K562 (cell line): ENCODE measurements around the gene ALOX12B. TPM values are rescaled to one million over a fixed set of nuclear protein-coding genes. Genes with fewer than 3 reads are reported as not detected.

Experiments
- ATAC-seq: fragments of 200-7000 bp; cut with Tn5 transposase; 3 replicates; pipeline ENCODE4 v1.9.1; 2020; ENCODE audit warnings: moderate library complexity
- BruUV-seq: library from RNA; stranded (reverse); fragments of 400-500 nt; replicated peaks from 2 replicates; lab custom pipeline; 2021; lab: Mats Ljungman, UMichigan
- CTCF ChIA-PET: fragments of 300-600 bp; formaldehyde crosslinking; extraction: SDS; loops from one replicate; lab custom pipeline; 2021; ENCODE audit warnings: low intra/inter-chr PET ratio; lab: Yijun Ruan, JAX
- POLR2A ChIA-PET: fragments of 300-600, 350-650 bp; sonication (Branson Sonifier 250); formaldehyde crosslinking; extraction: SDS; loops from one replicate; lab custom pipeline; 2021; ENCODE audit warnings: antibody characterized with exemption, inconsistent platforms; lab: Yijun Ruan, JAX
- DNase-seq, 4 experiments: peaks; one replicate each; pipeline versions ENCODE4 v3.0.0 to v3.0.0-alpha.2; 2011 to 2018; ENCODE audit warnings: low spot score in 3 of 4, mixed read lengths in 3 of 4; ENCODE audit errors: extremely low read depth in 1 of 4
- FAIRE-seq: peaks from 2 replicates; lab custom pipeline; 2011; peaks lifted over from hg19 to GRCh38; lab: Jason Lieb, UNC
- H2AFZ ChIP-seq: 2 replicates; pipeline ENCODE4 v1.6.0; 2011; ENCODE audit warnings: low read depth, low read length, control low read depth, inconsistent platforms
- H3K27ac ChIP-seq: fragments of 200-600 bp; 3 replicates; pipeline ENCODE4 v1.8.0; 2011; ENCODE audit warnings: low read depth, mild to moderate bottlenecking, control low read depth, inconsistent platforms, low read length, moderate library complexity, mixed read lengths; ENCODE audit errors: extremely low read depth
- H3K27me3 ChIP-seq, 2 experiments: fragments of 300-600 bp in 1 of 2; 2 replicates in 1 of 2; 3 replicates in 1 of 2; pipeline versions ENCODE4 v1.6.0 to v1.8.0; 2011; ENCODE audit warnings: inconsistent platforms in 2 of 2, low read length in 2 of 2, mild to moderate bottlenecking in 1 of 2, mixed read lengths in 1 of 2, moderate library complexity in 1 of 2; ENCODE audit not compliant: control insufficient read depth in 2 of 2, insufficient read depth in 2 of 2
- H3K36me3 ChIP-seq: fragments of 300-600 bp; 3 replicates; pipeline ENCODE4 v1.8.0; 2011; ENCODE audit warnings: mild to moderate bottlenecking, low read length, inconsistent platforms; ENCODE audit not compliant: control insufficient read depth, insufficient read depth
- H3K4me1 ChIP-seq, 2 experiments: fragments of 200-600 bp in 1 of 2; replicated peaks in 1 of 2; 2 replicates in 1 of 2; 3 replicates in 1 of 2; pipeline versions ENCODE4 v1.5.1 to v1.8.0; 2011; ENCODE audit warnings: inconsistent platforms in 2 of 2, low read length in 2 of 2, mild to moderate bottlenecking in 1 of 2, mixed read lengths in 1 of 2, moderate library complexity in 1 of 2; ENCODE audit not compliant: control insufficient read depth in 2 of 2, insufficient read depth in 2 of 2
- H3K4me2 ChIP-seq: 2 replicates; pipeline ENCODE4 v1.6.1; 2011; ENCODE audit warnings: low read length, control low read depth, inconsistent platforms, mixed read lengths; ENCODE audit not compliant: insufficient read depth
- H3K4me3 ChIP-seq: fragments of 200-600 bp; sonication (generic), shearing (Covaris generic); 2 replicates; pipeline ENCODE4 v1.5.1; 2016; ENCODE audit warnings: control low read depth, inconsistent platforms
- H3K79me2 ChIP-seq: fragments of 200-600 bp; 3 replicates; pipeline ENCODE4 v1.8.0; 2011; ENCODE audit warnings: low read length, inconsistent platforms; ENCODE audit not compliant: control insufficient read depth, insufficient read depth
- H3K9ac ChIP-seq, 2 experiments: 2 replicates each; pipeline versions ENCODE4 v1.6.0 to v1.6.1; 2011; ENCODE audit warnings: low read depth in 2 of 2, low read length in 2 of 2, control low read depth in 1 of 2, inconsistent platforms in 1 of 2, mild to moderate bottlenecking in 1 of 2, mixed read lengths in 1 of 2; ENCODE audit not compliant: insufficient read depth in 1 of 2
- H3K9me1 ChIP-seq: one replicate; pipeline ENCODE4 v1.6.0; 2011; ENCODE audit warnings: inconsistent platforms, mild to moderate bottlenecking, low read length, moderate library complexity; ENCODE audit not compliant: control insufficient read depth, insufficient read depth
- H3K9me3 ChIP-seq: replicated peaks from 2 replicates; pipeline ENCODE4 v1.5.1; 2011; ENCODE audit warnings: low read depth, low read length, inconsistent platforms; ENCODE audit not compliant: control insufficient read depth, insufficient read depth
- H4K20me1 ChIP-seq: replicated peaks from 2 replicates; pipeline ENCODE4 v1.6.1; 2011; ENCODE audit warnings: low read length, inconsistent platforms, mixed read lengths; ENCODE audit not compliant: control insufficient read depth, insufficient read depth
- ATF1 ChIP-seq, 2 experiments: fragments of 450-650 bp in 1 of 2; IDR thresholded peaks; 2 replicates each; pipeline ENCODE4 v1.6.1; 2016; ENCODE audit warnings: missing compliant biosample characterization in 1 of 2, missing genetic modification characterization in 1 of 2
- CREB1 ChIP-seq, 2 experiments: sonication (generic) in 1 of 2; formaldehyde crosslinking in 1 of 2; IDR thresholded peaks; 2 replicates each; pipeline versions ENCODE4 v1.6.1 to v1.8.0; 2012 to 2022; ENCODE audit warnings: inconsistent platforms in 1 of 2, mild to moderate bottlenecking in 1 of 2, missing genetic modification reagents in 1 of 2, moderate library complexity in 1 of 2
- CREM ChIP-seq: IDR thresholded peaks from 2 replicates; pipeline ENCODE4 v1.6.1; 2014; ENCODE audit warnings: antibody characterized with exemption, low read depth
- ZNF282 ChIP-seq: sonication (generic); formaldehyde crosslinking; IDR thresholded peaks from 2 replicates; pipeline ENCODE4 v1.8.1; 2023; ENCODE audit warnings: missing genetic modification reagents
- WGBS: fragments of 100-300 bp; shearing (Covaris generic); methylation state at CpG from one replicate; pipeline ENCODE4 v1.1.6; 2016; ENCODE audit warnings: low coverage, mixed read lengths; ENCODE audit not compliant: insufficient coverage; ENCODE audit errors: missing lambda C conversion rate; 5-methylcytosine and 5-hydroxymethylcytosine counted together
- in situ Hi-C: fragments of 300-500 bp; cut with MboI; formaldehyde crosslinking; loops from 4 replicates; pipeline ENCODE4 v1.15.0; 2018; ENCODE audit warnings: inconsistent platforms, mixed read lengths
- intact Hi-C: fragments of 100-400 bp; cut with micrococcal nuclease; formaldehyde crosslinking; loops from 2 replicates; pipeline ENCODE4 v1.14.2; 2022
- polyA plus RNA-seq, 8 experiments: library from polyadenylated mRNA; depleted of rRNA in 4 of 8; stranded (reverse) in 5 of 8; unstranded in 3 of 8; fragments of >200 nt; fragmentation: Nextera tagmentation in 2 of 8; fragmentation: Illumina TruSeq in 1 of 8; extraction: Ambion mirVana in 2 of 8; extraction: Trizol in 1 of 8; gene quantifications; 2 replicates each; pipeline versions ENCODE4 v1.2.1 to v1.2.3, GENCODE V29; 2011 to 2014; ENCODE audit warnings: inconsistent platforms in 1 of 8, missing spikeins in 1 of 8
- total RNA-seq, 7 experiments: library from RNA; depleted of rRNA in 6 of 7; stranded (reverse); fragments of >200 nt in 6 of 7; fragmentation: Illumina TruSeq in 2 of 7; extraction: Trizol in 2 of 7; gene quantifications; 2 replicates each; pipeline versions ENCODE4 v1.2.1 to v1.2.3, GENCODE V29; 2011 to 2021; ENCODE audit warnings: low replicate concordance in 1 of 7
- TF ChIP-seq, protein P1 (sequence below): fragments of 250-450 bp; sonication (Bioruptor Pico); IDR thresholded peaks from 2 replicates; pipeline ENCODE4 v1.8.0; 2022; ENCODE audit warnings: inconsistent platforms

Gene ALOX12B
- total and polyA plus RNA-seq, 9 of the 15 experiments (the other 6 are each of a cell fraction or from before 2014, with no cell fraction given), result not detected

GRCh38 chr17:8053600-8053999, 33.9 kb downstream of the ALOX12B start:
- no peak overlapping the region for H3K4me3 ChIP-seq
- no peak overlapping the region for H3K9ac ChIP-seq
- no peaks in the 10 kb centered on the region for H3K9me1 ChIP-seq
- FAIRE-seq (no peak), DNase-seq (no peak), ATAC-seq (no peak)
- CTCF ChIA-PET, result no interaction called here
- POLR2A ChIA-PET, result no interaction called here
- H3K4me2 ChIP-seq, result no peak overlapping the region
- peaks cover 7 to 12% of the 10 kb centered on the region in 2 experiments; a peak in 3 of 5 replicates for H3K27me3 ChIP-seq
- no peaks in the 10 kb centered on the region for H3K79me2 ChIP-seq
- no peak overlapping the region for H2AFZ ChIP-seq
- in situ Hi-C loops, result loop anchor here (25.0 kb wide), 2 partner anchors 734 to 934 kb away; partner anchors contain the start of gene MFSD6L
- no peaks in the 10 kb centered on the region for H3K36me3 ChIP-seq
- 50% methylated on average over 7 of the region's 7 CpGs for whole genome bisulfite sequencing
- H3K27ac ChIP-seq, result no peak overlapping the region
- TF ChIP-seq CREB1 (IDR thresholded peaks at IDR 0.05) (0 out of 2 replicates have a peak, but pooled peaks have one; percentile 39), CREB1 (CRISPR knock-in tag; IDR thresholded peaks at IDR 0.05) (peak; percentile 46; the same call in 1 of the 2 replicates), CREM (peak; percentile 40; the same call in 1 of the 2 replicates), ATF1 (CRISPR knock-in tag; IDR thresholded peaks at IDR 0.05) (no peak), ATF1 (tag; IDR thresholded peaks at IDR 0.05) (peak; percentile 69), ZNF282 (CRISPR knock-in tag) (no peak)
- TF ChIP-seq, protein P1, sequence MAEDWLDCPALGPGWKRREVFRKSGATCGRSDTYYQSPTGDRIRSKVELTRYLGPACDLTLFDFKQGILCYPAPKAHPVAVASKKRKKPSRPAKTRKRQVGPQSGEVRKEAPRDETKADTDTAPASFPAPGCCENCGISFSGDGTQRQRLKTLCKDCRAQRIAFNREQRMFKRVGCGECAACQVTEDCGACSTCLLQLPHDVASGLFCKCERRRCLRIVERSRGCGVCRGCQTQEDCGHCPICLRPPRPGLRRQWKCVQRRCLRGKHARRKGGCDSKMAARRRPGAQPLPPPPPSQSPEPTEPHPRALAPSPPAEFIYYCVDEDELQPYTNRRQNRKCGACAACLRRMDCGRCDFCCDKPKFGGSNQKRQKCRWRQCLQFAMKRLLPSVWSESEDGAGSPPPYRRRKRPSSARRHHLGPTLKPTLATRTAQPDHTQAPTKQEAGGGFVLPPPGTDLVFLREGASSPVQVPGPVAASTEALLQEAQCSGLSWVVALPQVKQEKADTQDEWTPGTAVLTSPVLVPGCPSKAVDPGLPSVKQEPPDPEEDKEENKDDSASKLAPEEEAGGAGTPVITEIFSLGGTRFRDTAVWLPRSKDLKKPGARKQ (CRISPR knock-in tag), result no peak
- no peaks in the 10 kb centered on the region for H4K20me1 ChIP-seq
- H3K9me3 ChIP-seq, result no peaks in the 10 kb centered on the region
- no TSS peak for BruUV-seq
- intact Hi-C loops, result loop anchor here (10.0 kb wide), 1 partner anchor 59 kb away; no protein-coding TSS in a partner anchor
- no peaks in the 10 kb centered on the region; a peak in 1 of 5 replicates for H3K4me1 ChIP-seq
